GM18951 (cell line): ENCODE measurements around the gene EIF4EBP2.

ENCODE experiments used
- POLR2A ChIP-seq: IDR thresholded peaks from 4 replicates; pipeline ENCODE4 v1.6.1; 2011; ENCODE audit warnings: mild to moderate bottlenecking; ENCODE audit not compliant: insufficient read length, insufficient read depth; ENCODE audit errors: extremely low read depth
- in situ Hi-C: fragments of 300-500 bp; cut with MboI; formaldehyde crosslinking; loops from one replicate; pipeline ENCODE4 v1.12.0; 2022; ENCODE audit warnings: low sequenced_read_pairs, mixed read lengths, inconsistent platforms; ENCODE audit not compliant: unreplicated experiment

Gene EIF4EBP2

GRCh38 chr10:70474780-70475179, 70.8 kb downstream of the EIF4EBP2 start:
- in situ Hi-C loops, result no loop called here
- no peak for TF ChIP-seq POLR2A

- in situ Hi-C loops, result no loop called here
- no peak for TF ChIP-seq POLR2A
Measured at GRCh38 chr10:70475661-70476060, 71.7 kb downstream of the EIF4EBP2 start.

- TF ChIP-seq POLR2A, result no peak
- in situ Hi-C loops, result no loop called here
Measured at GRCh38 chr10:70476249-70477035, 72.5 kb downstream of the EIF4EBP2 start.

- TF ChIP-seq POLR2A, result no peak
- in situ Hi-C loops, result no loop called here
Measured at GRCh38 chr10:70477661-70478162, 73.8 kb downstream of the EIF4EBP2 start.
